Left renal pelvis (tissue), 4 donors: ENCODE measurements around the gene KRTAP19-1. TPM values are rescaled to one million over a fixed set of nuclear protein-coding genes. Genes with fewer than 3 reads are reported as not detected.
"Not testable (repeated sequence)": the region's sequence is repeated elsewhere in the genome, so short reads cannot be mapped to it uniquely, and the experiment has no call there.

ENCODE experiments used
- DNase-seq, 4 donors: peaks; one replicate each; pipeline ENCODE4 v3.0.0-alpha.2; 2013; ENCODE audit warnings: low read depth in 4 of 4, low spot score in 3 of 4
- polyA plus RNA-seq, 4 donors: library from polyadenylated mRNA; unstranded; fragments of 120-200 nt; gene quantifications; one replicate each; pipeline ENCODE4 v1.2.1, GENCODE V29; 2013; ENCODE audit not compliant: insufficient read length in 4 of 4

The KRTAP19-1 gene
- not detected for polyA plus RNA-seq

- no peak for DNase-seq
These were observed at the start of gene KRTAP19-1 for GRCh38 chr21:30480145-30480544. Gene KRTAP19-1 (minus strand): TSS chr21:30480367. CDS start chr21:30480317, 50 bp downstream.

GRCh38 chr21:30518876-30519275 is 38.7 kb upstream of the KRTAP19-1 start:
- no peak for DNase-seq

GRCh38 chr21:30515681-30516080 is 35.5 kb upstream of the KRTAP19-1 start:
- DNase-seq, result no peak

- not testable (repeated sequence) for DNase-seq
These were observed 25.5 kb upstream of the KRTAP19-1 start for GRCh38 chr21:30505621-30506205.

GRCh38 chr21:30502041-30502440 is 21.9 kb upstream of the KRTAP19-1 start, which contains the start of gene KRTAP19-5:
Gene KRTAP19-5 (minus strand): TSS chr21:30502141. CDS start chr21:30502090, 51 bp downstream.
- DNase-seq, result no peak

- DNase-seq, result no peak
These were observed 16.9 kb upstream of the KRTAP19-1 start, which contains the start of gene KRTAP19-4 for GRCh38 chr21:30497065-30497464. Gene KRTAP19-4 (minus strand): TSS chr21:30497165. CDS start chr21:30497110, 55 bp downstream.

GRCh38 chr21:30491963-30492428 is 11.8 kb upstream of the KRTAP19-1 start, which contains the start of gene KRTAP19-3:
Gene KRTAP19-3 (minus strand): TSS chr21:30492013. CDS start chr21:30491957, 56 bp downstream.
- DNase-seq, result no peak

- DNase-seq, result no peak
These were observed 7.2 kb upstream of the KRTAP19-1 start, which contains the start of gene KRTAP19-2 for GRCh38 chr21:30487336-30487735. Gene KRTAP19-2 (minus strand): TSS chr21:30487436. CDS start chr21:30487348, 88 bp downstream.

GRCh38 chr21:30486180-30486579 is 6.0 kb upstream of the KRTAP19-1 start:
- DNase-seq, result no peak

- DNase-seq, result no peak
These were observed 2.0 kb upstream of the KRTAP19-1 start for GRCh38 chr21:30482130-30482529.

GRCh38 chr21:30479259-30479658 is 908 bp downstream of the KRTAP19-1 start:
- no peak for DNase-seq

GRCh38 chr21:30478004-30478403 is 2.2 kb downstream of the KRTAP19-1 start:
- no peak for DNase-seq

- peak in 3 of 4 donors; percentile 16 to 29 (median 20) for DNase-seq
These were observed 11.1 kb downstream of the KRTAP19-1 start for GRCh38 chr21:30468900-30469714.

GRCh38 chr21:30463713-30464112 is 16.5 kb downstream of the KRTAP19-1 start:
- DNase-seq, result no peak

GRCh38 chr21:30448514-30448913 is 31.7 kb downstream of the KRTAP19-1 start:
- no peak for DNase-seq

GRCh38 chr21:30447056-30447455 is 33.1 kb downstream of the KRTAP19-1 start:
- peak in 1 of 4 donors; percentile 22 for DNase-seq

- DNase-seq, result no peak
These were observed 36.0 kb downstream of the KRTAP19-1 start for GRCh38 chr21:30444204-30444603.

GRCh38 chr21:30443226-30443625 is 36.9 kb downstream of the KRTAP19-1 start:
- no peak for DNase-seq

GRCh38 chr21:30439975-30440374 is 40.2 kb downstream of the KRTAP19-1 start, which contains the start of gene KRTAP15-1:
Gene KRTAP15-1 (plus strand): TSS chr21:30440275. CDS start chr21:30440328, 53 bp downstream.
- no peak for DNase-seq

- no peak for DNase-seq
These were observed 43.1 kb downstream of the KRTAP19-1 start for GRCh38 chr21:30437010-30437565.
